ENCODE measurements around the gene THBS3. TPM values are rescaled to one million over a fixed set of nuclear protein-coding genes. Genes with fewer than 3 reads are reported as not detected.

THBS3 gene
- total and polyA plus RNA-seq, 9 of the 15 experiments (the other 6 are each of a cell fraction or from before 2014, with no cell fraction given): 0.59 to 8.3 (median 3.2) TPM

DNA sequence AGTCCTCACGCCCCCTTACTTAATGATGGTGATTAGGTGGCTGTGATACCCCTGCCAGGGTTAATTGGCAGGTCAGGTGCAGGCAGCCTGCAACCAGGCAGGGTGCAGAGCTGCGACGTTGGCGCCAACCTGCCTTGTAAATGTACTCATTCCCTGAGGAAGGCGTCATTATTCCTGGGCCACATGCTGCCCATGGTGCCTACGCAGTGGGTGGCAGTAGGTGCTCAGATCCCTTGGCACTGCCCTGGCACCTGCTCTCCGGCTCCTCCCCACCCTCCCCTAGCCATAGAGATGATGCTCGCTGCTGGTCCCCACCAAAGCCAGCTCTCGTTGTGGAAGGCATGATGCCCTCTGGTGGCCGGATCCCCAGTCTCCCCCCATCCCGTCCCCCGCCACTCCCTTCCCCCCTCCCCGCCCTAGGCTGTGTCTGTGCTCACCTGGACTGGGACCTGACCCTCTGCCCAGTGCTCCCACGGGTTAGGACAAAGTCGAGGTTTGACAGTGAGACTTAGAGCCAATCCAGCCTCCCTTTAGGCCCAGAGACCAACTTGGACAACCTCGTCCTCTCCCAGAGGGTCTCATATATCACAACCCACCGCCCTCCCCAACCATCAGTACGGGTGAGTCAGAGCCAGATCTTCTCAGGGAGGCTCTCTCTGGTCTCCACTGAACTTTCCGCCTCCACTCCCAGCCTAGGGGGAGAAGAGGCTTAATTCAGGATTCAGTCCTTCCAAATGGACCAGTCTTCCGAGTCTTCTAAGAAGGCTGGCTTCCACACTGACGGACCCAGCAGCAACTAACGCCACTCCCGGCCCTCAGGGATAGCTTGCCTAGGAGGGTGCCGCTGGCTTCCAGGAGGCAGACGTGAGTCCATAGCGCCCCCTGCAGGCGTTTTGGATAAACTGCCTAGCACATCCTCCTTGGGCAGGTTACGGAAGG is 40.3 kb downstream of the THBS3 start (continued):
- TF ChIP-seq, protein P1, sequence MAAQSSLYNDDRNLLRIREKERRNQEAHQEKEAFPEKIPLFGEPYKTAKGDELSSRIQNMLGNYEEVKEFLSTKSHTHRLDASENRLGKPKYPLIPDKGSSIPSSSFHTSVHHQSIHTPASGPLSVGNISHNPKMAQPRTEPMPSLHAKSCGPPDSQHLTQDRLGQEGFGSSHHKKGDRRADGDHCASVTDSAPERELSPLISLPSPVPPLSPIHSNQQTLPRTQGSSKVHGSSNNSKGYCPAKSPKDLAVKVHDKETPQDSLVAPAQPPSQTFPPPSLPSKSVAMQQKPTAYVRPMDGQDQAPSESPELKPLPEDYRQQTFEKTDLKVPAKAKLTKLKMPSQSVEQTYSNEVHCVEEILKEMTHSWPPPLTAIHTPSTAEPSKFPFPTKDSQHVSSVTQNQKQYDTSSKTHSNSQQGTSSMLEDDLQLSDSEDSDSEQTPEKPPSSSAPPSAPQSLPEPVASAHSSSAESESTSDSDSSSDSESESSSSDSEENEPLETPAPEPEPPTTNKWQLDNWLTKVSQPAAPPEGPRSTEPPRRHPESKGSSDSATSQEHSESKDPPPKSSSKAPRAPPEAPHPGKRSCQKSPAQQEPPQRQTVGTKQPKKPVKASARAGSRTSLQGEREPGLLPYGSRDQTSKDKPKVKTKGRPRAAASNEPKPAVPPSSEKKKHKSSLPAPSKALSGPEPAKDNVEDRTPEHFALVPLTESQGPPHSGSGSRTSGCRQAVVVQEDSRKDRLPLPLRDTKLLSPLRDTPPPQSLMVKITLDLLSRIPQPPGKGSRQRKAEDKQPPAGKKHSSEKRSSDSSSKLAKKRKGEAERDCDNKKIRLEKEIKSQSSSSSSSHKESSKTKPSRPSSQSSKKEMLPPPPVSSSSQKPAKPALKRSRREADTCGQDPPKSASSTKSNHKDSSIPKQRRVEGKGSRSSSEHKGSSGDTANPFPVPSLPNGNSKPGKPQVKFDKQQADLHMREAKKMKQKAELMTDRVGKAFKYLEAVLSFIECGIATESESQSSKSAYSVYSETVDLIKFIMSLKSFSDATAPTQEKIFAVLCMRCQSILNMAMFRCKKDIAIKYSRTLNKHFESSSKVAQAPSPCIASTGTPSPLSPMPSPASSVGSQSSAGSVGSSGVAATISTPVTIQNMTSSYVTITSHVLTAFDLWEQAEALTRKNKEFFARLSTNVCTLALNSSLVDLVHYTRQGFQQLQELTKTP (IDR thresholded peaks at IDR 0.05; ENCODE audit: low read depth in 1 of 2, partially characterized antibody in 2 of 2): no peak
- TF ChIP-seq, protein P2, sequence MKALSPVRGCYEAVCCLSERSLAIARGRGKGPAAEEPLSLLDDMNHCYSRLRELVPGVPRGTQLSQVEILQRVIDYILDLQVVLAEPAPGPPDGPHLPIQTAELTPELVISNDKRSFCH (CRISPR knock-in tag; IDR thresholded peaks at IDR 0.05): no peak
- TF ChIP-seq, protein P2 (tag; IDR thresholded peaks at IDR 0.05): no peak
- TF ChIP-seq EHMT2 (IDR thresholded peaks at IDR 0.05): no peak
- TF ChIP-seq RUNX1 (IDR thresholded peaks at IDR 0.05; ENCODE audit: low read depth): no peak
- TF ChIP-seq, protein P3, sequence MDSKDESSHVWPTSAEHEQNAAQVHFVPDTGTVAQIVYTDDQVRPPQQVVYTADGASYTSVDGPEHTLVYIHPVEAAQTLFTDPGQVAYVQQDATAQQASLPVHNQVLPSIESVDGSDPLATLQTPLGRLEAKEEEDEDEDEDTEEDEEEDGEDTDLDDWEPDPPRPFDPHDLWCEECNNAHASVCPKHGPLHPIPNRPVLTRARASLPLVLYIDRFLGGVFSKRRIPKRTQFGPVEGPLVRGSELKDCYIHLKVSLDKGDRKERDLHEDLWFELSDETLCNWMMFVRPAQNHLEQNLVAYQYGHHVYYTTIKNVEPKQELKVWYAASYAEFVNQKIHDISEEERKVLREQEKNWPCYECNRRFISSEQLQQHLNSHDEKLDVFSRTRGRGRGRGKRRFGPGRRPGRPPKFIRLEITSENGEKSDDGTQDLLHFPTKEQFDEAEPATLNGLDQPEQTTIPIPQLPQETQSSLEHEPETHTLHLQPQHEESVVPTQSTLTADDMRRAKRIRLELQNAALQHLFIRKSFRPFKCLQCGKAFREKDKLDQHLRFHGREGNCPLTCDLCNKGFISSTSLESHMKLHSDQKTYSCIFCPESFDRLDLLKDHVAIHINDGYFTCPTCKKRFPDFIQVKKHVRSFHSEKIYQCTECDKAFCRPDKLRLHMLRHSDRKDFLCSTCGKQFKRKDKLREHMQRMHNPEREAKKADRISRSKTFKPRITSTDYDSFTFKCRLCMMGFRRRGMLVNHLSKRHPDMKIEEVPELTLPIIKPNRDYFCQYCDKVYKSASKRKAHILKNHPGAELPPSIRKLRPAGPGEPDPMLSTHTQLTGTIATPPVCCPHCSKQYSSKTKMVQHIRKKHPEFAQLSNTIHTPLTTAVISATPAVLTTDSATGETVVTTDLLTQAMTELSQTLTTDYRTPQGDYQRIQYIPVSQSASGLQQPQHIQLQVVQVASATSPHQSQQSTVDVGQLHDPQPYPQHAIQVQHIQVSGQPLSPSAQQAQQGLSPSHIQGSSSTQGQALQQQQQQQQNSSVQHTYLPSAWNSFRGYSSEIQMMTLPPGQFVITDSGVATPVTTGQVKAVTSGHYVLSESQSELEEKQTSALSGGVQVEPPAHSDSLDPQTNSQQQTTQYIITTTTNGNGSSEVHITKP (IDR thresholded peaks at IDR 0.05; ENCODE audit: partially characterized antibody): no peak
- TF ChIP-seq, protein P4, sequence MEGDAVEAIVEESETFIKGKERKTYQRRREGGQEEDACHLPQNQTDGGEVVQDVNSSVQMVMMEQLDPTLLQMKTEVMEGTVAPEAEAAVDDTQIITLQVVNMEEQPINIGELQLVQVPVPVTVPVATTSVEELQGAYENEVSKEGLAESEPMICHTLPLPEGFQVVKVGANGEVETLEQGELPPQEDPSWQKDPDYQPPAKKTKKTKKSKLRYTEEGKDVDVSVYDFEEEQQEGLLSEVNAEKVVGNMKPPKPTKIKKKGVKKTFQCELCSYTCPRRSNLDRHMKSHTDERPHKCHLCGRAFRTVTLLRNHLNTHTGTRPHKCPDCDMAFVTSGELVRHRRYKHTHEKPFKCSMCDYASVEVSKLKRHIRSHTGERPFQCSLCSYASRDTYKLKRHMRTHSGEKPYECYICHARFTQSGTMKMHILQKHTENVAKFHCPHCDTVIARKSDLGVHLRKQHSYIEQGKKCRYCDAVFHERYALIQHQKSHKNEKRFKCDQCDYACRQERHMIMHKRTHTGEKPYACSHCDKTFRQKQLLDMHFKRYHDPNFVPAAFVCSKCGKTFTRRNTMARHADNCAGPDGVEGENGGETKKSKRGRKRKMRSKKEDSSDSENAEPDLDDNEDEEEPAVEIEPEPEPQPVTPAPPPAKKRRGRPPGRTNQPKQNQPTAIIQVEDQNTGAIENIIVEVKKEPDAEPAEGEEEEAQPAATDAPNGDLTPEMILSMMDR (IDR thresholded peaks at IDR 0.05 in 2 of 3, conservative IDR thresholded peaks at IDR 0.05 in 1 of 3; ENCODE audit: insufficient read depth in 2 of 3, low read depth in 1 of 3, low read length in 3 of 3): peak; percentile 97 to 99 (median 97)
- no peak; a peak in 1 of 3 replicates for TF ChIP-seq CBX3 (IDR thresholded peaks at IDR 0.05; ENCODE audit: borderline replicate concordance in 1 of 2, low read length in 2 of 2)
- no peak for TF ChIP-seq MCM7 (IDR thresholded peaks at IDR 0.05)
- no peak for TF ChIP-seq KLF6 (CRISPR knock-in tag; IDR thresholded peaks at IDR 0.05; ENCODE audit: borderline replicate concordance)
- TF ChIP-seq, protein P5, sequence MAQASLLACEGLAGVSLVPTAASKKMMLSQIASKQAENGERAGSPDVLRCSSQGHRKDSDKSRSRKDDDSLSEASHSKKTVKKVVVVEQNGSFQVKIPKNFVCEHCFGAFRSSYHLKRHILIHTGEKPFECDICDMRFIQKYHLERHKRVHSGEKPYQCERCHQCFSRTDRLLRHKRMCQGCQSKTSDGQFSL (CRISPR knock-in tag; IDR thresholded peaks at IDR 0.05): no peak
- TF ChIP-seq, protein P5 (tag; IDR thresholded peaks at IDR 0.05): no peak
- no peak for TF ChIP-seq ZEB2 (IDR thresholded peaks at IDR 0.05)
- TF ChIP-seq L3MBTL2 (IDR thresholded peaks at IDR 0.05): no peak
- TF ChIP-seq TEAD1 (CRISPR knock-in tag; IDR thresholded peaks at IDR 0.05): peak in 1 of 2 experiments; percentile 42; a peak in 1 of 4 replicates
